CD14-positive monocyte (primary cell): ENCODE data around the gene UEVLD. TPM values are rescaled to one million over a fixed set of nuclear protein-coding genes. Genes with fewer than 3 reads are reported as not detected.

Source experiments
- DNase-seq, 3 donors: peaks; one replicate each; pipeline ENCODE4 v3.0.0-alpha.2; 2011 to 2022
- H2AFZ ChIP-seq: 2 replicates; pipeline ENCODE4 v1.6.0; 2012; ENCODE audit warnings: mild to moderate bottlenecking, low read depth, low read length, inconsistent platforms; ENCODE audit not compliant: insufficient read depth, poor library complexity, severe bottlenecking
- H3K27ac ChIP-seq, 2 donors: 1 replicate in 1 of 2; 2 replicates in 1 of 2; pipeline ENCODE4 v1.5.1; 2012 to 2013; ENCODE audit warnings: low read length in 2 of 2, control low read depth in 1 of 2, inconsistent platforms in 1 of 2, low read depth in 1 of 2, mild to moderate bottlenecking in 1 of 2
- H3K27me3 ChIP-seq, 2 donors: one replicate each; pipeline versions ENCODE4 v1.6.0 to v1.6.1; 2011 to 2013; ENCODE audit warnings: low read length in 2 of 2; ENCODE audit not compliant: control insufficient read depth in 2 of 2, insufficient read depth in 2 of 2
- H3K36me3 ChIP-seq, 2 donors: replicated peaks in 1 of 2; 1 replicate in 1 of 2; 2 replicates in 1 of 2; pipeline versions ENCODE4 v1.5.1 to v1.6.1; 2012 to 2013; ENCODE audit warnings: low read length in 2 of 2, control low read depth in 1 of 2, inconsistent platforms in 1 of 2, mild to moderate bottlenecking in 1 of 2; ENCODE audit not compliant: insufficient read depth in 2 of 2, control insufficient read depth in 1 of 2
- H3K4me1 ChIP-seq, 2 donors: 1 replicate in 1 of 2; 2 replicates in 1 of 2; pipeline versions ENCODE4 v1.5.1 to v1.6.1; 2012 to 2013; ENCODE audit warnings: low read length in 2 of 2, control low read depth in 1 of 2, inconsistent platforms in 1 of 2, mild to moderate bottlenecking in 1 of 2, moderate library complexity in 1 of 2; ENCODE audit not compliant: insufficient read depth in 2 of 2, control insufficient read depth in 1 of 2
- H3K4me2 ChIP-seq: replicated peaks from 2 replicates; pipeline ENCODE3; 2012; ENCODE audit warnings: low read length, moderate library complexity, mild to moderate bottlenecking; ENCODE audit not compliant: poor library complexity, severe bottlenecking; ENCODE audit errors: extremely low read depth
- H3K4me3 ChIP-seq, 3 experiments: fragments of 200-600 bp in 1 of 3; sonication (generic) in 1 of 3; replicated peaks in 1 of 3; 1 replicate in 2 of 3; 2 replicates in 1 of 3; pipeline ENCODE4 v1.5.1; 2011 to 2013; ENCODE audit warnings: low read length in 3 of 3, mild to moderate bottlenecking in 3 of 3, control low read depth in 2 of 3, low read depth in 2 of 3, inconsistent platforms in 1 of 3, moderate library complexity in 1 of 3
- H3K79me2 ChIP-seq: 2 replicates; pipeline ENCODE4 v1.6.0; 2012; ENCODE audit warnings: mild to moderate bottlenecking, control low read depth, inconsistent platforms, low read length, moderate library complexity; ENCODE audit not compliant: insufficient read depth
- H3K9ac ChIP-seq: 2 replicates; pipeline ENCODE4 v1.6.0; 2017; ENCODE audit warnings: low read length, mild to moderate bottlenecking; ENCODE audit not compliant: insufficient read depth, poor library complexity, severe bottlenecking
- H3K9me3 ChIP-seq, 2 donors: replicated peaks in 1 of 2; 1 replicate in 1 of 2; 2 replicates in 1 of 2; pipeline versions ENCODE4 v1.5.1 to v1.6.1; 2012 to 2013; ENCODE audit warnings: low read length in 2 of 2, control low read depth in 1 of 2; ENCODE audit not compliant: control insufficient read depth in 1 of 2, insufficient read depth in 1 of 2
- H4K20me1 ChIP-seq: 2 replicates; pipeline ENCODE4 v1.6.0; 2012; ENCODE audit warnings: mild to moderate bottlenecking, low read length, control low read depth, moderate library complexity; ENCODE audit not compliant: insufficient read depth
- H3K27ac Mint-ChIP-seq, 7 donors: one replicate each; pipeline ENCODE4 v1.8.0; 2020; ENCODE audit warnings: mild to moderate bottlenecking in 7 of 7, mixed read lengths in 7 of 7, moderate library complexity in 6 of 7, inconsistent platforms in 2 of 7
- H3K27me3 Mint-ChIP-seq, 3 donors: one replicate each; pipeline ENCODE4 v1.8.0; 2021 to 2022; ENCODE audit warnings: low read depth in 3 of 3, mild to moderate bottlenecking in 3 of 3, mixed read lengths in 3 of 3, moderate library complexity in 3 of 3, inconsistent platforms in 1 of 3
- H3K36me3 Mint-ChIP-seq, 2 donors: one replicate each; pipeline ENCODE4 v1.8.0; 2020; ENCODE audit warnings: mixed read lengths in 2 of 2, inconsistent platforms in 1 of 2, mild to moderate bottlenecking in 1 of 2
- H3K4me1 Mint-ChIP-seq: one replicate; pipeline ENCODE4 v1.8.0; 2020; ENCODE audit warnings: mild to moderate bottlenecking, mixed read lengths
- H3K4me3 Mint-ChIP-seq, 2 donors: one replicate each; pipeline ENCODE4 v1.8.0; 2020; ENCODE audit warnings: mild to moderate bottlenecking in 2 of 2, mixed read lengths in 2 of 2, moderate library complexity in 1 of 2
- H3K9me3 Mint-ChIP-seq, 7 donors: one replicate each; pipeline ENCODE4 v1.8.0; 2020 to 2022; ENCODE audit warnings: mixed read lengths in 7 of 7, mild to moderate bottlenecking in 6 of 7, moderate library complexity in 6 of 7, inconsistent platforms in 2 of 7
- CTCF ChIP-seq: fragments of 200-600 bp; IDR thresholded peaks from one replicate; pipeline ENCODE4 v1.8.0; 2022; ENCODE audit warnings: antibody characterized with exemption, mild to moderate bottlenecking
- WGBS: methylation state at CpG from one replicate; pipeline ENCODE4 v1.1.5; 2013; ENCODE audit warnings: missing lambda C conversion rate; ENCODE audit not compliant: insufficient coverage; 5-methylcytosine and 5-hydroxymethylcytosine counted together
- intact Hi-C, 2 donors: fragments of 100-400 bp; cut with micrococcal nuclease; formaldehyde crosslinking; loops; one replicate each; pipeline versions ENCODE4 v1.15.0 to v1.15.1; 2023
- polyA plus RNA-seq, 3 donors: library from polyadenylated mRNA; depleted of rRNA in 1 of 3; unstranded in 2 of 3; stranded (reverse) in 1 of 3; fragments of 300-500 nt in 2 of 3; fragments of >200 nt in 1 of 3; fragmentation: Illumina TruSeq in 2 of 3; gene quantifications; 1 replicate in 2 of 3; 2 replicates in 1 of 3; pipeline ENCODE4 v1.2.3, GENCODE V29; 2012 to 2021

The UEVLD gene
- polyA plus RNA-seq, 3 donors, result 8.0 to 15.5 (median 11.7) TPM

GRCh38 chr11:18608376-18608775, 19.8 kb upstream of the UEVLD start:
- Histone ChIP-seq H3K4me1 (no peaks in the 10 kb centered on the region), H3K27me3 (no peaks in the 10 kb centered on the region), H4K20me1 (no peaks in the 10 kb centered on the region), H3K9me3 (no peaks in the 10 kb centered on the region), H3K4me2 (no peak overlapping the region), H3K36me3 (peaks cover 49 to 71% of the 10 kb centered on the region in 2 donors), H2AFZ (no peak overlapping the region), H3K9ac (no peak overlapping the region), H3K4me3 (no peak overlapping the region), H3K79me2 (no peaks in the 10 kb centered on the region), H3K27ac (peak overlapping the region in 1 of 2 donors; percentile 8)
- Mint-ChIP-seq H3K27me3 (no peaks in the 10 kb centered on the region), H3K27ac (peak overlapping the region in 1 of 7 donors; percentile 52), H3K9me3 (no peaks in the 10 kb centered on the region), H3K4me3 (no peak overlapping the region), H3K36me3 (peaks cover 47 to 63% of the 10 kb centered on the region in 2 donors), H3K4me1 (no peaks in the 10 kb centered on the region)
- intact Hi-C loops, result no loop called here
- 40% methylated on average over 2 of the region's 3 CpGs for WGBS
- no peak for TF ChIP-seq CTCF
- no peak for DNase-seq

GRCh38 chr11:18600915-18601569, 12.5 kb upstream of the UEVLD start:
- no peak overlapping the region for H3K4me3 ChIP-seq
- Mint-ChIP-seq H3K27me3 (peaks cover 0 to 1% (median 0%) of the 10 kb centered on the region in 3 donors), H3K27ac (no peak overlapping the region), H3K9me3 (no peaks in the 10 kb centered on the region), H3K4me1 (no peaks in the 10 kb centered on the region), H3K4me3 (no peak overlapping the region), H3K36me3 (peaks cover 3 to 6% of the 10 kb centered on the region in 2 donors)
- WGBS, result no CpG with 5 or more reads among the region's 4 CpGs
- H3K4me1 ChIP-seq, result no peaks in the 10 kb centered on the region
- H3K27me3 ChIP-seq, result no peaks in the 10 kb centered on the region
- H3K9ac ChIP-seq, result no peak overlapping the region
- no peaks in the 10 kb centered on the region for H3K9me3 ChIP-seq
- peaks cover 4 to 7% of the 10 kb centered on the region in 2 donors for H3K36me3 ChIP-seq
- H3K79me2 ChIP-seq, result no peaks in the 10 kb centered on the region
- H4K20me1 ChIP-seq, result no peaks in the 10 kb centered on the region
- no peak overlapping the region for H3K27ac ChIP-seq
- no peak for DNase-seq
- intact Hi-C loops, result no loop called here
- no peak overlapping the region for H2AFZ ChIP-seq
- H3K4me2 ChIP-seq, result no peak overlapping the region
- no peak for TF ChIP-seq CTCF
